ENCODE results near the gene VPS51. TPM values are rescaled to one million over a fixed set of nuclear protein-coding genes. Genes with fewer than 3 reads are reported as not detected.

The VPS51 gene
- total and polyA plus RNA-seq, 2 experiments from 2014 or later = 45.3 to 450 TPM

GRCh38 chr11:65150509-65151299 is 54.7 kb downstream of the VPS51 start:
- Histone ChIP-seq H3K4me2 (no peak overlapping the region), H3K4me1 (ENCODE audit: insufficient read depth) (no peaks in the 10 kb centered on the region), H2AFZ (peak overlapping the region; percentile 69), H3F3A (replicated peaks; ENCODE audit: low read depth) (no peaks in the 10 kb centered on the region), H3K27ac (ENCODE audit: low read depth) (no peak overlapping the region), H3K4me3 (no peak overlapping the region), H3K9me2 (ENCODE audit: insufficient read depth) (no peaks in the 10 kb centered on the region), H3K27me3 (ENCODE audit: insufficient read depth) (no peaks in the 10 kb centered on the region), H4K20me1 (replicated peaks; ENCODE audit: insufficient read depth) (no peaks in the 10 kb centered on the region), H3K36me3 (ENCODE audit: insufficient read depth) (no peaks in the 10 kb centered on the region), H3K79me2 (replicated peaks; ENCODE audit: insufficient read depth) (no peaks in the 10 kb centered on the region)
- ATAC-seq = peak; percentile 78
- Mint-ChIP-seq H3K27ac (peak overlapping the region; percentile 74), H3K4me3 (no peak overlapping the region), H3K4me1 (peaks cover 5% of the 10 kb centered on the region; the same call in 1 of the 3 replicates), H3K9me3 (peaks cover 9% of the 10 kb centered on the region; the same call in 1 of the 3 replicates), H3K27me3 (ENCODE audit: insufficient read depth, low read depth, poor library complexity) (peaks cover 19% of the 10 kb centered on the region), H3K36me3 (ENCODE audit: low read depth) (no peaks in the 10 kb centered on the region; the same call in 2 of the 3 replicates)
- no peak for DNase-seq (ENCODE audit: low spot score)
- TF ChIP-seq NANOG (IDR thresholded peaks at IDR 0.05; ENCODE audit: borderline replicate concordance) (no peak), ZNF114 (CRISPR knock-in tag; IDR thresholded peaks at IDR 0.05) (no peak), STAT1 (IDR thresholded peaks at IDR 0.05; ENCODE audit: unreplicated experiment) (no peak), EZH2 (IDR thresholded peaks at IDR 0.05; ENCODE audit: low read depth, unreplicated experiment) (no peak)

GRCh38 chr11:65151331-65151899 is 55.4 kb downstream of the VPS51 start:
- Histone ChIP-seq H3K9me2 (ENCODE audit: insufficient read depth) (no peaks in the 10 kb centered on the region), H4K20me1 (replicated peaks; ENCODE audit: insufficient read depth) (no peaks in the 10 kb centered on the region), H3K27ac (ENCODE audit: low read depth) (no peak overlapping the region), H2AFZ (no peak overlapping the region; the same call in 1 of the 2 replicates), H3K4me3 (no peak overlapping the region), H3K27me3 (ENCODE audit: insufficient read depth) (no peaks in the 10 kb centered on the region), H3F3A (replicated peaks; ENCODE audit: low read depth) (no peaks in the 10 kb centered on the region), H3K36me3 (ENCODE audit: insufficient read depth) (no peaks in the 10 kb centered on the region), H3K4me1 (ENCODE audit: insufficient read depth) (no peaks in the 10 kb centered on the region), H3K4me2 (no peak overlapping the region), H3K79me2 (replicated peaks; ENCODE audit: insufficient read depth) (no peaks in the 10 kb centered on the region)
- H3K4me1 Mint-ChIP-seq = peaks cover 5% of the 10 kb centered on the region; the same call in 1 of the 3 replicates
- H3K27me3 Mint-ChIP-seq (ENCODE audit: insufficient read depth, low read depth, poor library complexity) = peaks cover 13% of the 10 kb centered on the region
- H3K4me3 Mint-ChIP-seq = no peak overlapping the region
- H3K36me3 Mint-ChIP-seq (ENCODE audit: low read depth) = no peaks in the 10 kb centered on the region; the same call in 2 of the 3 replicates
- DNase-seq (ENCODE audit: low spot score) (no peak), ATAC-seq (no peak)
- peaks cover 2% of the 10 kb centered on the region; the same call in 1 of the 3 replicates for H3K9me3 Mint-ChIP-seq
- H3K27ac Mint-ChIP-seq = no peak overlapping the region; the same call in 1 of the 2 replicates
- TF ChIP-seq STAT1 (IDR thresholded peaks at IDR 0.05; ENCODE audit: unreplicated experiment) (no peak), JUNB (IDR thresholded peaks at IDR 0.05; ENCODE audit: unreplicated experiment) (no peak), CREB1 (CRISPR knock-in tag; IDR thresholded peaks at IDR 0.05; ENCODE audit: low read depth) (no peak), ETS1 (IDR thresholded peaks at IDR 0.05) (no peak), ZNF331 (CRISPR knock-in tag; IDR thresholded peaks at IDR 0.05; ENCODE audit: low read depth) (no peak), NANOG (IDR thresholded peaks at IDR 0.05; ENCODE audit: borderline replicate concordance) (no peak), EZH2 (IDR thresholded peaks at IDR 0.05; ENCODE audit: low read depth, unreplicated experiment) (no peak), REST (IDR thresholded peaks at IDR 0.05; ENCODE audit: unreplicated experiment) (no peak)
